ENCODE measurements around the gene TNFRSF9.

Gene TNFRSF9

GRCh38 chr1:7884757-7885156 lies 55.9 kb downstream of the TNFRSF9 start:
- H3K4me3 Mint-ChIP-seq = no peak overlapping the region
- peaks cover 7 to 10% of the 10 kb centered on the region in 2 donors for H3K9me3 Mint-ChIP-seq
- H3K27me3 Mint-ChIP-seq = peaks cover 23% of the 10 kb centered on the region
- no peak for DNase-seq
- no peak overlapping the region for H3K27ac Mint-ChIP-seq
- no peaks in the 10 kb centered on the region for H3K4me1 Mint-ChIP-seq
- no peak for ATAC-seq

GRCh38 chr1:7879228-7879627 lies 61.4 kb downstream of the TNFRSF9 start:
- no peak overlapping the region for H3K4me3 Mint-ChIP-seq
- ATAC-seq (no peak), DNase-seq (no peak)
- peaks cover 8% of the 10 kb centered on the region for H3K4me1 Mint-ChIP-seq
- peaks cover 12 to 18% of the 10 kb centered on the region in 2 donors for H3K9me3 Mint-ChIP-seq
- H3K27ac Mint-ChIP-seq = no peak overlapping the region
- peaks cover 11% of the 10 kb centered on the region for H3K27me3 Mint-ChIP-seq

GRCh38 chr1:7878027-7878426 lies 62.6 kb downstream of the TNFRSF9 start:
- Mint-ChIP-seq H3K9me3 (peaks cover 12 to 18% of the 10 kb centered on the region in 2 donors), H3K4me1 (peaks cover 8% of the 10 kb centered on the region), H3K27me3 (peaks cover 19% of the 10 kb centered on the region), H3K27ac (no peak overlapping the region), H3K4me3 (no peak overlapping the region)
- ATAC-seq (no peak), DNase-seq (no peak)

- ATAC-seq (no peak), DNase-seq (no peak)
- Mint-ChIP-seq H3K27me3 (peaks cover 19% of the 10 kb centered on the region), H3K4me3 (no peak overlapping the region), H3K4me1 (peaks cover 8% of the 10 kb centered on the region), H3K27ac (peak overlapping the region in 1 of 2 donors; percentile 14), H3K9me3 (peaks cover 12 to 18% of the 10 kb centered on the region in 2 donors)
These were observed 66.5 kb downstream of the TNFRSF9 start for GRCh38 chr1:7873801-7874795.

- peaks cover 14% of the 10 kb centered on the region for H3K27me3 Mint-ChIP-seq
- no peaks in the 10 kb centered on the region for H3K4me1 Mint-ChIP-seq
- H3K27ac Mint-ChIP-seq = peak overlapping the region in 1 of 2 donors; percentile 36
- ATAC-seq = no peak
- DNase-seq = no peak
- no peak overlapping the region for H3K4me3 Mint-ChIP-seq
- H3K9me3 Mint-ChIP-seq = no peaks in the 10 kb centered on the region
These were observed 69.5 kb downstream of the TNFRSF9 start for GRCh38 chr1:7871136-7871535.

- peaks cover 9% of the 10 kb centered on the region for H3K27me3 Mint-ChIP-seq
- H3K9me3 Mint-ChIP-seq = no peaks in the 10 kb centered on the region
- H3K4me3 Mint-ChIP-seq = no peak overlapping the region
- ATAC-seq = no peak
- no peak for DNase-seq
- H3K27ac Mint-ChIP-seq = no peak overlapping the region
- no peaks in the 10 kb centered on the region for H3K4me1 Mint-ChIP-seq
These were observed 71.3 kb downstream of the TNFRSF9 start for GRCh38 chr1:7869136-7869920.

DNA sequence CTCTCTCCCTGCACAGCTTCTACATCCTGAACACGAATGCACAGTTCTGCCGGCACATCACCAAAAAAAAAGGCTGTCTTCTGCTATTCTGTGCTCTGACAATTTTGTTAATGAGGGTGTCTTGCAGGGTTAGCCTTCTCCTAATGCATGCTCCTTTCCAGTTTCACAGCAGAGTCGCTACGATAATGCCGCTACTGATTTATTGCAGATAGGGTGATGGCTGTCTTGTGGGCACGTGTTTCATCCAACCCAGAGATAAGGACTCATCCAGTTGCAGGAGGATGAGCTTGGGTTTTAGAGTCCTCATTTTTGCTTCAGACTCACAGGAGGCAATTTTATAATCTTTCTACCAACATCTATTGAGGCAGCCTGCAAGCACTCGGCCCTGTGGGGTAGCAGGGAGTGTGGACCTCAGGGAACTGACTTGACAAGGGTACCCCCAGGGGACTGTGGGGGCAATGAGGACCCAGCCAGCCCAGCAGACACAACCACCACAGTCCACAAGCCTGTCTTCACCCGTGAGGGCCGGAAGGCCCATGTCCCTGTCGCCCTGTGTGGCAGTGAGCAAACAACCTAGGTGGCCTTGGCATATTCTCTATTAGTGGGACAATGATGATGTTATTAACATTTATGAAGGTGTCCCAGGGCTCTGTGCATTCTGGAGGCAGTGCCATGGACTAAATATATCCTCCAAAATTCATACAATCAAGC lies 72.4 kb downstream of the TNFRSF9 start:
- Mint-ChIP-seq H3K27me3 (no peaks in the 10 kb centered on the region), H3K4me1 (no peaks in the 10 kb centered on the region), H3K4me3 (no peak overlapping the region)

DNA sequence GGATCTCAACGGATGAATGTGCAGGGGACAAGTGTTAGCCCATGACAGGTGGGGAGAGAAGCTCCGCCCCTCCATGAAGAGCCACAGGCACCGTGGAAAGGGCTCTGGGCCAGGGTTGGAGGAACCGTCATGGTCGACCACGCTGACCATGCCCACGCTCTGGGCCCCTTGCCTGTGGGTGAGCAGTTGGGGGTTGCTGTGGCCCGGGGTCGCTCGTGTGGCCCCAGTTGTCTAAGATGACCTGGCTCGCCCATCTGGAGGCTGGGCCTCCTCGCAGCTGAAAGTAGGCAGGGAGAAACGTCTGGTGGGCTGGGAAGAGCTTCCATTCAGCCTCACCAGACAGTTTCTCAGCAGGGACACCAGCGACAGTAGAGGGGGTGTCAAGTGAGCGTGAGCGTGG lies 74.7 kb downstream of the TNFRSF9 start:
- Mint-ChIP-seq H3K4me1 (no peaks in the 10 kb centered on the region), H3K27ac (peak overlapping the region in 1 of 2 donors; percentile 51), H3K9me3 (no peaks in the 10 kb centered on the region), H3K27me3 (no peaks in the 10 kb centered on the region), H3K4me3 (no peak overlapping the region)
- DNase-seq (no peak), ATAC-seq (no peak)

More for the DNA sequence above, 72.4 kb downstream of the TNFRSF9 start:
- no peak overlapping the region for H3K27ac Mint-ChIP-seq
- no peak for ATAC-seq
- H3K9me3 Mint-ChIP-seq = no peaks in the 10 kb centered on the region
- DNase-seq = no peak
